Pancreas (tissue), 10 donors: ENCODE results near the gene FCN2. TPM values are rescaled to one million over a fixed set of nuclear protein-coding genes. Genes with fewer than 3 reads are reported as not detected.

Experiments used
- ATAC-seq, 4 donors: fragments of 200-7000 bp; cut with Tn5 transposase; one replicate each; pipeline versions ENCODE4 v1.8.0 to v1.9.1; 2020; ENCODE audit warnings: mild to moderate bottlenecking in 4 of 4, moderate library complexity in 4 of 4
- DNase-seq, 6 donors: peaks; one replicate each; pipeline ENCODE4 v3.0.0-alpha.2; 2020
- FAIRE-seq: peaks from 2 replicates; lab custom pipeline; 2012; peaks lifted over from hg19 to GRCh38; lab: Jason Lieb, UNC
- H3K27ac ChIP-seq, 4 donors: fragments of 200-600 bp; sonication (generic); 1 replicate in 3 of 4; 2 replicates in 1 of 4; pipeline versions ENCODE4 v1.5.0 to v1.8.0; 2020
- H3K27me3 ChIP-seq, 4 donors: fragments of 200-600 bp; one replicate each; pipeline ENCODE4 v1.8.0; 2021
- H3K36me3 ChIP-seq, 3 donors: fragments of 200-600 bp; sonication (generic) in 1 of 3; one replicate each; pipeline versions ENCODE4 v1.5.0 to v1.8.0; 2020 to 2021
- H3K4me1 ChIP-seq, 3 donors: fragments of 200-600 bp; one replicate each; pipeline ENCODE4 v1.8.0; 2021
- H3K4me3 ChIP-seq, 4 donors: fragments of 200-600 bp; sonication (generic) in 2 of 4; one replicate each; pipeline versions ENCODE4 v1.5.0 to v1.8.0; 2020 to 2021
- H3K9me3 ChIP-seq, 4 donors: fragments of 200-600 bp; one replicate each; pipeline ENCODE4 v1.8.0; 2021
- CTCF ChIP-seq, 4 donors: fragments of 200-600 bp; sonication (generic) in 3 of 4; IDR thresholded peaks; one replicate each; pipeline versions ENCODE4 v1.5.0 to v1.8.0; 2021; ENCODE audit warnings: antibody characterized with exemption in 4 of 4
- WGBS, 2 donors: extraction: QIAGEN DNeasy Blood & Tissue Kit; methylation state at CpG; one replicate each; pipeline ENCODE4 v1.1.7; 2013; 5-methylcytosine and 5-hydroxymethylcytosine counted together
- intact Hi-C, 3 donors: fragments of 100-400 bp; cut with DNase I; formaldehyde crosslinking; loops; one replicate each; pipeline versions ENCODE4 v1.11.1 to v1.14.2; 2022
- polyA plus RNA-seq, 2 donors: library from polyadenylated mRNA; stranded (reverse); fragments of 200-250 nt; gene quantifications; one replicate each; pipeline ENCODE4 v1.2.3, GENCODE V29; 2013
- total RNA-seq, 6 donors: library from RNA; stranded (reverse); fragmentation: NEBNext Ultra II Directional in 4 of 6; extraction: Animal tissue kit (Norgen Biotek cat#: 25700) in 4 of 6; gene quantifications; one replicate each; pipeline versions ENCODE4 v1.2.1 to v1.2.4, GENCODE V29; 2021 to 2023
- donor health status: healthy with polysubstance abuse.
- donor health status: DM: no; HTN: no; CAD: no; lungs with moderate emphysema.
- donor health status: DM: no; HTN: no; CAD: no.
- donor health status: control.
- donor health status: control.
- donor health status: Bipolar disorder and iron deficiency.
- donor health status: DM: yes; HTN: yes; CAD: no.
- donor health status: DM: no; HTN: no; CAD: no.
- donor health status: DM: no; HTN: no; CAD: no.
- donor health status: DM: yes; HTN: yes; CAD: no.

The FCN2 gene
- total and polyA plus RNA-seq, 8 donors, result 0.16 to 0.84 (median 0.38) TPM; not detected in 3

- intact Hi-C loops, result no loop called here
- no peak for FAIRE-seq
These were observed 2.6 kb downstream of the FCN2 start for GRCh38 chr9:134883040-134883782.

GRCh38 chr9:134884492-134884891, 3.9 kb downstream of the FCN2 start:
- H3K36me3 ChIP-seq, result no peaks in the 10 kb centered on the region
- no peak overlapping the region for H3K4me3 ChIP-seq
- no peak for FAIRE-seq
- ATAC-seq, result no peak
- no peak for TF ChIP-seq CTCF (IDR thresholded peaks at IDR 0.05)
- DNase-seq, result peak in 1 of 6 donors; percentile 35
- H3K27ac ChIP-seq, result no peak overlapping the region
- H3K27me3 ChIP-seq, result no peaks in the 10 kb centered on the region
- no peaks in the 10 kb centered on the region for H3K9me3 ChIP-seq
- intact Hi-C loops, result no loop called here
- 61 to 65% methylated on average over 8 of the region's 8 CpGs for WGBS, 2 donors
- no peaks in the 10 kb centered on the region for H3K4me1 ChIP-seq

More at GRCh38 chr9:134883040-134883782, 2.6 kb downstream of the FCN2 start:
- H3K27ac ChIP-seq, result no peak overlapping the region
- no peaks in the 10 kb centered on the region for H3K4me1 ChIP-seq
- WGBS, 2 donors, result 73 to 82% methylated on average over 18 of the region's 18 CpGs
- DNase-seq, result peak in 1 of 6 donors; percentile 39
- no peak for TF ChIP-seq CTCF (IDR thresholded peaks at IDR 0.05)
- ATAC-seq, result no peak
- no peak overlapping the region for H3K4me3 ChIP-seq
- H3K27me3 ChIP-seq, result no peaks in the 10 kb centered on the region
- H3K9me3 ChIP-seq, result no peaks in the 10 kb centered on the region
- no peaks in the 10 kb centered on the region for H3K36me3 ChIP-seq

- WGBS, 2 donors, result 76 to 88% methylated on average over 20 to 22 of the region's 22 CpGs
- H3K27me3 ChIP-seq, result no peaks in the 10 kb centered on the region
- ATAC-seq (no peak), DNase-seq (peak in 1 of 6 donors; percentile 36), FAIRE-seq (no peak)
- no peaks in the 10 kb centered on the region for H3K36me3 ChIP-seq
- no peak for TF ChIP-seq CTCF (IDR thresholded peaks at IDR 0.05)
- intact Hi-C loops, result no loop called here
- H3K4me3 ChIP-seq, result no peak overlapping the region
- no peaks in the 10 kb centered on the region for H3K4me1 ChIP-seq
- H3K9me3 ChIP-seq, result no peaks in the 10 kb centered on the region
- H3K27ac ChIP-seq, result no peak overlapping the region
These were observed 4.5 kb downstream of the FCN2 start for GRCh38 chr9:134885001-134885678.

- Histone ChIP-seq H3K27me3 (no peaks in the 10 kb centered on the region), H3K27ac (no peak overlapping the region), H3K4me3 (no peak overlapping the region), H3K36me3 (no peaks in the 10 kb centered on the region), H3K9me3 (no peaks in the 10 kb centered on the region), H3K4me1 (no peaks in the 10 kb centered on the region)
- ATAC-seq (no peak), FAIRE-seq (no peak), DNase-seq (peak in 1 of 6 donors; percentile 32)
- TF ChIP-seq CTCF (IDR thresholded peaks at IDR 0.05), result no peak
- intact Hi-C loops, result no loop called here
- WGBS, 2 donors, result 77 to 84% methylated on average over 24 of the region's 24 CpGs
These were observed 5.2 kb downstream of the FCN2 start for GRCh38 chr9:134885679-134886412.
